RWPE1 (cell line): ENCODE measurements around the gene SLC20A1.

Experiments
- CTCF ChIA-PET: fragments of 350-600 bp; sonication (Branson Sonifier 250); formaldehyde crosslinking; extraction: SDS; loops from one replicate; lab custom pipeline; 2021; lab: Yijun Ruan, JAX
- POLR2A ChIA-PET: fragments of 400-600 bp; formaldehyde crosslinking; extraction: SDS; loops from one replicate; lab custom pipeline; 2020; ENCODE audit warnings: antibody characterized with exemption; ENCODE audit not compliant: low non-redundant PET; lab: Yijun Ruan, JAX
- DNase-seq: peaks from one replicate; pipeline ENCODE4 v3.0.0; 2012; ENCODE audit warnings: low spot score
- H3K27ac ChIP-seq: fragments of 450-650 bp; 2 replicates; pipeline ENCODE4 v1.5.1; 2017
- TF ChIP-seq, protein P1 (sequence below): fragments of 450-650 bp; conservative IDR thresholded peaks from 2 replicates; pipeline ENCODE4 v1.5.1; 2017; ENCODE audit warnings: low read depth, mild to moderate bottlenecking

The SLC20A1 gene

DNA sequence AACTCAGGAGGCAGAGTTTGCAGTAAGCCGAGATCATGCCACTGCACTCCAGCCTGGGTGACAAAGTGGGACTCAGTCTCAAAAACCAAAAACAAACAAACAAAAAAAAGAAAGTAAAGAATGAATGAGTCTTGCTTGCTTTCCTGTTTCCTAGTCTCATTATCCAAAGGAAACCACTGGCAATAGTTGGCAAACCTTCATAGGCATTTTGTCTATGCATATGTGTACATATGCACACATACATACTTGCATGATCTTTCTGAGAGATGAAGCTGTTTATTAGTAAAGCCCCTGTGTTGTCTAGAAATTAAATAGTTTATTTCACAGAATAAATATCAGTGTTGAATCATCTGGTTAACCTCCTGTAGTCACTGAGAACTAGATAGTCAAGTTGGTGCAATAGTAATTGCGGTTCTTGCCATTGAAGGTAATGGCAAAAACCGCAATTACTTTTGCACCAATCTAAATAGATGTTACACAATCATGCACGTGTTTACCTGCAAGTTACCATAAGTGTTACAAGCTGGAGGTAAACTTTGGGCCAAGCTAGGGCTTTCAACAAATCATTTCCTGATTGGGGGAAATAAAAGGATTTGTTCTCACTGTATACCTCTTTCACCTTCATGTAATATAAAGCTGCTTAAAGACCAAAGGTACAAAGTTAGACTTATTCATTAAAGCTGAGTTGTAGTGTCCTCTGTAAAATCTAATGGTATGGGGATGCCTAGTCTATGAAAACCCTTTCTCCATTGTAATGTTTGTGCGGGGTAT is 24.7 kb downstream of the SLC20A1 start:
- H3K27ac ChIP-seq: no peak overlapping the region
- TF ChIP-seq, protein P1, sequence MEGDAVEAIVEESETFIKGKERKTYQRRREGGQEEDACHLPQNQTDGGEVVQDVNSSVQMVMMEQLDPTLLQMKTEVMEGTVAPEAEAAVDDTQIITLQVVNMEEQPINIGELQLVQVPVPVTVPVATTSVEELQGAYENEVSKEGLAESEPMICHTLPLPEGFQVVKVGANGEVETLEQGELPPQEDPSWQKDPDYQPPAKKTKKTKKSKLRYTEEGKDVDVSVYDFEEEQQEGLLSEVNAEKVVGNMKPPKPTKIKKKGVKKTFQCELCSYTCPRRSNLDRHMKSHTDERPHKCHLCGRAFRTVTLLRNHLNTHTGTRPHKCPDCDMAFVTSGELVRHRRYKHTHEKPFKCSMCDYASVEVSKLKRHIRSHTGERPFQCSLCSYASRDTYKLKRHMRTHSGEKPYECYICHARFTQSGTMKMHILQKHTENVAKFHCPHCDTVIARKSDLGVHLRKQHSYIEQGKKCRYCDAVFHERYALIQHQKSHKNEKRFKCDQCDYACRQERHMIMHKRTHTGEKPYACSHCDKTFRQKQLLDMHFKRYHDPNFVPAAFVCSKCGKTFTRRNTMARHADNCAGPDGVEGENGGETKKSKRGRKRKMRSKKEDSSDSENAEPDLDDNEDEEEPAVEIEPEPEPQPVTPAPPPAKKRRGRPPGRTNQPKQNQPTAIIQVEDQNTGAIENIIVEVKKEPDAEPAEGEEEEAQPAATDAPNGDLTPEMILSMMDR: no peak
- ChIA-PET POLR2A (no interaction called here), CTCF (interaction anchor here (0.7 to 2.6 kb wide), 2 partner anchors 23 to 56 kb away, joined by 3 to 10 read pairs; no protein-coding TSS in a partner anchor)
- no peak for DNase-seq

DNA sequence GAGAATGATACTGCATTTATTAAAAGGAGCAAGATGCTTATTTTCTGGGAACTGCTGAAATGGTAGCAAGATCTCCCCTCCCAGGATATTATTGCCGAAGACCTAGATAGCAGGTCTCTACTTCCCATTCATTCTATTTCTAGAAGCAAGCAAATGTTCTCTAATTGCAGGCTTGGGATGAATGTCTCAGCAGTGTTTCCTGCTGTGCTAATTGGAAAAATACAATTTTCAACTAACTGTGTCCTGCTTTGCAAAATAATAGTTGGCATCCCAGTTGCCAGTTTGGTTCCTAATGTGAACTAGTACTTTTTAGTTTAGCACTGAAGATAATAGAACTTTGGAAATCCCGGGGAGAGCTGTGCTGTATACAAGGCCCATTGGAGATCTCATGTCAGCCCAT is 26.1 kb downstream of the SLC20A1 start:
- ChIA-PET CTCF (interaction anchor here (0.6 to 2.6 kb wide), 5 partner anchors 45 to 210 kb away, joined by 3 to 10 read pairs (median 3); no protein-coding TSS in a partner anchor), POLR2A (no interaction called here)
- no peak for DNase-seq
- no peak overlapping the region for H3K27ac ChIP-seq
- TF ChIP-seq, protein P1: no peak

DNA sequence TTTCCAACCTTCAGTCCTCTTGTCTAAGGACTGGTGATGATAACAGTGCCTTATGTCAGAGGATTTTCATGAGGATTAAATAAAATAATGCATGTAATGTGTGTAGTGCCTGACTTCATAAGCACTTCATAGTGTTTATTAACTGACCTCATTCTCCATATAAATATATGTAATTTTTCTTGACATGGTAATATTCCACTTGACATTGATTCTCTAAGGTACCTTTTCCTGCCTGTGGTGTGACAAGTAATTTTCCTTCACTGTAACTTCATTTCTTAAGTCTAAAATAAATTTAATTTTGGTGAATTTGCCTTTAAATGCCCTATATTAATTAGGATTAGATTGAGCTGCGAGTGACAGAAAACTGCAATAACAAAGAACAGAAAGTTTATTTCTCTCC is 27.3 kb downstream of the SLC20A1 start:
- POLR2A ChIA-PET: no interaction called here
- CTCF ChIA-PET: interaction anchor here (1.0 kb wide), 1 partner anchor 14 kb away, joined by 3 read pairs; no protein-coding TSS in a partner anchor
- no peak overlapping the region for H3K27ac ChIP-seq

DNA sequence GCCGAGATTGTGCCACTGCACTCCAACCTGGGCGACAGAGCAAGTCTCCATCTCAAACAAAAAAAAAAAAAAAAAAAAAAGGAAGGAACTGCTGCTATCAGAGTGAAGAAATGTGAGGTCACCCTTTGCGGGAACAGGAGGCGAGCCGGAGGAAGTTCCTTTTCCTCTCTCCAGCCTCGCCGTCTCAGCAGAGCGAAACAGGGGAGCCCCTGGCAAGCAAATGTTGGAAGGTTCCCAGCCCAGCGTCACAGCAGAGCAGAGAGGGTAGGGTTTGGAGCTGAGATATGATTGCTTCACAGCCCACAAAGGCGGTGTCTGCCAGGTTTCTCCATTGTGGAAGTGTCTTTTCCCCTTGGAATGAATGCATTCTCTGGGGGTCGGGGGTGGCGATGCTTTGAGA is 28.5 kb downstream of the SLC20A1 start:
- H3K27ac ChIP-seq: no peak overlapping the region
- ChIA-PET POLR2A (no interaction called here), CTCF (no interaction called here)
- TF ChIP-seq, protein P1: no peak
- no peak for DNase-seq

More for the DNA sequence above, 27.3 kb downstream of the SLC20A1 start:
- no peak for DNase-seq
- TF ChIP-seq, protein P1: no peak

DNA sequence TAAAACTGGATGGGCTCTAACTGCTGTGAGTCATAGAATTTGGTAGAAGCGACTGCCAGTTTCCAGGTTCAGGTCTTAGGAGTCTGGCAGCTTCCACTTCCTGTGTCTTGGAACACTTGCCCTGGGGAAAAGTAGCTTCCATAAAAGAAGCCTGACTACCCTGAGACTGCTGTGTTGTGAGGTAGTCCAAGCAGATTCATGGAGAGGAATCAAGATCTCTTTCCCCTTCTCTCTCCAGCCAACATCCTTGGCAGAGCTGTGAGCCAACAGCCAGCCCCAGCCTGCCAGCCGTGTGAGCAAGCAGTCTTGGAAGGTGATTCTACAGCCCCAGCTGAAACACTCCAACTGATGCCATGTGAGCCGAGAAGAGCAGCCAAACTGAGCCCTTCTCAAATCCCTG is 33.7 kb downstream of the SLC20A1 start:
- DNase-seq: peak; percentile 67
- TF ChIP-seq, protein P1: no peak
- ChIA-PET CTCF (interaction anchor here (0.6 kb wide), 2 partner anchors 25 to 183 kb away, joined by 3 to 4 read pairs; no protein-coding TSS in a partner anchor), POLR2A (interaction anchor here (0.7 kb wide), 1 partner anchor 34 kb away, joined by 3 read pairs; no protein-coding TSS in a partner anchor)
- peak overlapping the region; percentile 85 for H3K27ac ChIP-seq

DNA sequence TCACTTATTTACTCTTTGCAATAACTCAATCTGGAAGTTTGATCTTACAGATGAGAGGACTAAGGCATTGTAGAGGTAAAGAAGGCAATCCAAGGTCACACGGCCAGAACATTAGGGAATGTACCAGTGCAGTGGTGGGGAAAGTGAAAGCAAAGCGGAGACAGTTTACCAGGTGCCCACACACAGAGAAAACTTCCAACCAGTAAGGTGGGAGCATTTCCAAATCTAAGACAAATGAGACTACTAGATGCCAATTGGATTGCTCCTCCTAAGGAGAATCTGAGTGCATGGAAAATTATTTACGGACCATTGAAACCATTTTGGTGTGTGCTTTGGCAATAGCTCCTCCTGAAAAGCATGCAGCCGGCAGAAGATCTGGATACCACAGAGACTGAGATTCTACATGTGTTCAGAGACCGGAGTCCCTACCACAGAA is 34.9 kb downstream of the SLC20A1 start:
- DNase-seq: no peak
- H3K27ac ChIP-seq: peak overlapping the region; percentile 85
- CTCF ChIA-PET: no interaction called here
- POLR2A ChIA-PET: no interaction called here
- TF ChIP-seq, protein P1: no peak
